ENCODE results near the gene FAM76B.

DNA sequence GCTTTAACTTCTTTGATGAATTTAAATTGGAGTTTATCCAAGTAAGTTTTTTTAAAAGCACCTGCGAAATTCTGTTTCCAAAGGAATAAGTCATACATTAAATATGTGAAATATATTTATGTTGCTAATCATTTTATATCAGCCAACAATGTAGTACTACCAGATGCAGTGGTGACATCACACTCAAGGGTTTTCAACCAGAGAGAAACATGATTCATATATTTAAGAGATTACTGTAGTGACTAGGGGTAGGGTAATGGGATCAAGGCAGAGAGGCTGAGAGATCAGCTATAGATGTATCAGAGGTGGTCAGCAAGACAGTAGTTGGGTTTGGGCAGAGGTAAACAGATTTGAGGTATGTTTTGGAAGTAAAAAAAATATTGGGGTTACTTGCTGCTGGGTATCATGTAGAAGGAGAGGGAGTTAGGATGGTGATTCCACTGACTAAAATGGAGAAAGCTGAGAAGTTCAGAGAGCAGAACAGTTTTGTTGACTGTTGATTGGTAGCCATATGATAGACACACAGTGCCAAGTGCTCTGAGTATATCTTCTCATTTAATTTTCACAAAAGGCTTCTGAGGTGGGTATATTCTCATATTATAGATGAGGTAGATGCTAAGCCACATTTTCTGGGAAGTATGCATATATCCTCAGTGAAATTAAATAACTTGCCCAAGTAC lies 40.1 kb upstream of the FAM76B start:
- no peak for TF ChIP-seq CTCF (IDR thresholded peaks at IDR 0.05)
- no peak for TF ChIP-seq POLR2A (IDR thresholded peaks at IDR 0.05)
- TF ChIP-seq POLR2AphosphoS5 (IDR thresholded peaks at IDR 0.05) = no peak

Measured in stomach (tissue), 4 donors.